GM12874 (cell line): ENCODE data around the gene TSHZ2.

Source experiments
- CTCF ChIP-seq: IDR thresholded peaks from 2 replicates; pipeline ENCODE4 v1.5.1; 2011; ENCODE audit warnings: low read depth, mild to moderate bottlenecking, control low read depth, low read length, moderate library complexity; ENCODE audit not compliant: insufficient read depth

The TSHZ2 gene

GRCh38 chr20:53336892-53337291, 364.7 kb downstream of the TSHZ2 start:
- TF ChIP-seq CTCF, result no peak

GRCh38 chr20:53337390-53338101, 365.4 kb downstream of the TSHZ2 start:
- no peak for TF ChIP-seq CTCF

GRCh38 chr20:53338716-53339115, 366.6 kb downstream of the TSHZ2 start:
- no peak for TF ChIP-seq CTCF

GRCh38 chr20:53342429-53342828, 370.3 kb downstream of the TSHZ2 start:
- TF ChIP-seq CTCF, result no peak

GRCh38 chr20:53343448-53343847, 371.3 kb downstream of the TSHZ2 start:
- TF ChIP-seq CTCF, result no peak

GRCh38 chr20:53344891-53345290, 372.7 kb downstream of the TSHZ2 start:
- TF ChIP-seq CTCF, result no peak

GRCh38 chr20:53345536-53346334, 373.6 kb downstream of the TSHZ2 start:
- no peak for TF ChIP-seq CTCF
